K562 treated with DMSO at 1 percent for 4 hours (cell line): ENCODE results near the gene PDE11A. TPM values are rescaled to one million over a fixed set of nuclear protein-coding genes. Genes with fewer than 3 reads are reported as not detected.

ENCODE experiments used
- total RNA-seq: library from RNA; unstranded; fragments of 300-600 nt; gene quantifications from 2 replicates; pipeline ENCODE4 v1.2.3, GENCODE V29; 2022; ENCODE audit not compliant: insufficient read depth

PDE11A gene
- 1.7 and 3.8 TPM in 2 replicates for total RNA-seq

GRCh38 chr2:178072383-178073301 is at the start of gene PDE11A:
TSS of gene PDE11A (minus strand) at chr2:178072777. CDS start at chr2:178072437, 340 bp downstream.

GRCh38 chr2:178112202-178113152 is 39.9 kb upstream of the PDE11A start, which contains the start of gene RBM45:
TSS of gene RBM45 (plus strand) at chr2:178112437. CDS start at chr2:178112547, 110 bp downstream.

Other genes starting within 250 kb of the PDE11A start
- 4.9 and 5.5 TPM in 2 replicates for gene RBM45, start 39.7 kb upstream of the PDE11A start, total RNA-seq
- gene OSBPL6, start 121.7 kb upstream of the PDE11A start, total RNA-seq = 4.0 and 6.3 TPM in 2 replicates